GM18868 (cell line): Measurements from ENCODE around the gene EHMT1.

Source experiments
- ATAC-seq: cut with Tn5 transposase; IDR thresholded peaks from one replicate; pipeline ENCODE4 v1.9.1; 2021; ENCODE audit warnings: mild to moderate bottlenecking, moderate library complexity; ENCODE audit not compliant: unreplicated experiment

Gene EHMT1

DNA sequence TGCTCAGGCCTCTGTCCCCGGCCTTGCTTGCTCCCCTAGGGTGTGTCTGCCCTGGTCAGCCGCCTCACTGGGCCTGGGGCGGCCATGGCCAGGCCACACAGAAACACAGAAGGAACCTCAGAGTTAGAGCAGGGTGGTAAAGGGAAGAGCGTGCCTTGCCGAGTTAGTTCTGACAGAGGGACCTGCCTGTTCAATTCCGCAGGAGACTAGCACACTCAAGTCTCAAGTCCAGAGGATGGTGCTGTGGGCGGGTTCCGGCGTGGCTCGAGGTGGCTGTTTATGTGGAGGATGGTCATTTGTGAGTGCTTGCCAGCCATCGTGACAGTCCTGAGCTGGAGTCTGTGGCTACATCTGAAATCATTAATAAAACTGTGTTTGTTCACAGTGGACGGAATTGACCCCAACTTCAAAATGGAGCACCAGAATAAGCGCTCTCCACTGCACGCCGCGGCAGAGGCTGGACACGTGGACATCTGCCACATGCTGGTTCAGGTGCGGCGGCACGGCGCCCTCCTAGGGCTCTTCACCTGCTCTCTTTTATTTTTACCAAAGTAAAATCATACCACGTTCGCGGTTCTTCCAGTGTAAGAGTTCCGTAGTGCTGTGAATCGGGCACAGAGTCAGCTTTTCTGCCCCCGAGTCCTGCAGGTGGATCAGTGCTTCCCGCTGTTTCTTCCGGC is 163.2 kb downstream of the EHMT1 start:
- no peak for ATAC-seq

DNA sequence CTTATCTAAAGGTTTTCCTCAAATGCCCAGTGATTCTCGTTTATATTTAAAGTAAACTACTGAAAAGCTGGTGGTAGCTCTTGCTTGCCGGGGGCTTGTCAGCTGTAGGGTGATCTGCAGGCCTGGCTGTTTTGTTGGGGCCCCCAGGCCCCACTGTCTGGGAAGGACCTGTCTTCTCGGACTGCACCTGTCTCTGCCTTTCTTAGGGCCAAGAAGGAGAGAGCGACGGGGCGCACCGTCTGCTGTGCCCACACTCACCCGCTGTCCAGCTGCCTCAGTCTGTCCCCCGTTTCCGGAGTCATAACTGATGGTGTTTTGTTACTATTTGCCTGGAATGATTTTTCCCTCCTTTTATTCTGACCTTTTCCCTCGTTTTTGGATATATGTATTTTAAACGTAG is 164.7 kb downstream of the EHMT1 start:
- ATAC-seq, result no peak

DNA sequence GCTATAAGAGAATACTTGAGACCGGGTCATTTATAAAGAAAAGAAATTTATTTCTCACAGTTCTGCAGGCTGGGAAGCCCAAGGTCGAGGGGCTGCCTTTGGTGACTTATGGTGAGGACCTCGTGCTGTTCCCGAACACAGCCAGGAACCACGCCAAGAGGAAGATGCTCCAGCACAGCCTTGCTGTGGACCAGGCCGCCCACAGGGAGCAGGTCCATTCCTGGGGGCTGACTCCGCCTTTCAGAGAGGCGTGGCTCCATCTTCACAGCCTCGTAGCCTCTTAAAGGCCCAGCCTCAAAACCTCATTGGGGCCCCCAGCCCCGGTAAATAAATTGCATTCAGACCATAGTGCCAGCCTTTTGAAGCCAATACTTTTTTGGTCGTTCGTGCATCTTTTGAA is 165.2 kb downstream of the EHMT1 start:
- ATAC-seq, result no peak

DNA sequence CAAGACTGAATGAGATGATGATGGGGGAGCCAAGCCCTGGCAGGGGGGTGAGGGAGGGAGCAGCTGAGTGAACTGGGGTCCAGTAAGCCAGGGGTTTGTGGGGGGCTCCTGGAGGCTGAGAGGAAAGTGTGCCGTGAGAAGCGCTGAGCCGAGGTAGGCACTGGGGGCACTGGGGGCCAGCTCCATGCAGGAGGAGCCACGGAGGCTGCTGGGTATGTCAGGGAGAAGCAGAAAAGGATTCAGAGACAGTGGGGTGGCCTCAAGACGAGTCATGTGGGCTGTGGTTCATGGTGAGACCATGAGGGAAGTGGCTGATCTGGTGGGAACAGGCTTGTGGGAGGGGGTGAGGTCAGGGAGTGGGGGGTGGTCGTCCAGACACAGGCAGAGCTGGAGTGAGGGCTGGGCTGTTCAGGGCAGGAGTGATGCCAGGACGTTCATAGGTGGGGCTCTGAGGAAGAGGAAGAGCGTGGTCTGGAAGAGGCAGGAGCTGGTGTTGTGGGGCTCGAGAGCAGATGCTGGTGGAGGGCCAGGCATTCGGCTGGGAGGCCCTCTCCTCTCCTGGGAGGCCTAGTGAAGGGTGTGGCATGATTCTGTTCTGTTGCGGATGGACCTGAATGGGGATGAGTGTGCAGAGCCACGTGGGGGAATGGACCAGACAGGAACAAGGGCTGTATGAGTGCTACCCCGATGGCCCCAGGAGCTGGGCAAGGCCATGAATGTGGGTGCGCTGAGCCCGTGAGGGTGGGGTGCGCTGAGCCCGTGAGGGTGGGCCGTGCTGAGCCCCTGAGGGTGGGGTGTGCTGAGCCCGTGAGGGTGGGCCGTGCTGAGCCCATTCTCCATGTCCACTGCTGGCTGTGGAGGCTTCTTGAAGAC is 166.1 kb downstream of the EHMT1 start:
- ATAC-seq, result no peak

DNA sequence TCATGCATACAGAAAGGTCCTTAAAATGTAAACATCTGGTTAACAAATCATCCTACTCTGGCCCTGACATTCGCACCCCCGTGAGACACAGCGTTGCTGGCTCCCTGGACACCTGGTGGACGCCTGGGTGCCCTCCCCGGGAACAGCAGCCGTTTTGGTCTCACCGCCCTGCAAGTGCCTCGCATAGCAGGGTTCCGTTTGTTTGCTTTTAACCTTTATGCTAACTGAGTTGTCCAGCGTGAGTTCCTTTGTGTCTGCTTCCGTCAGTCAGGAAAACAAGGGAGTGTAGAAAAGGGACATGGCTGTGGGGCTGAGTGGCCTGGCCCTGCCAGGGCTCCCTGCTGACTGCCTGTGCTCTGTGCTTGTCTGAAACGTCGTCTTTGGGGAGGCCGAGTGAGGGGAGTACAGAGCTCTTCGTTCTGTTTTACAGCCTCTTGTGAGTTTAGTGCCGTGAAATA is 166.9 kb downstream of the EHMT1 start:
- no peak for ATAC-seq

DNA sequence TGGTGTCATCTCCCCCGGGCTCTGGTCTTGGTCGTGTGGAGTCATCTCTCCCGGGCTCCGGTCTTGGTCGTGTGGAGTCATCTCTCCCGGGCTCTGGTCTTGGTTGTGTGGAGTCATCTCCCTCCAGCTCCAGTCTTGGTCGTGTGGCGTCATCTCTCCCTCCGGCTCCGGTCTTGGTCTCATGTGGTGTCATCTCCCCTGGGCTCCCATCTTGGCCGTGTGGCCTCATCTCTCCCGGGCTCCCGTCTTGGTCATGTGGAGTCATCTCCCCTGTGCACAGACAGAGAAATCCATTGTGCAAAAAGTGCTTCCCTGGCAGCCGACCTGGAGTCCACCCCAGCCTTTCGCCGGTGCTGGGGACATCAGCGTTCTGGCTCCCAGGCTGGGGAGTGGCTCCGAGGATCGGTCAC is 167.7 kb downstream of the EHMT1 start:
- ATAC-seq, result no peak

DNA sequence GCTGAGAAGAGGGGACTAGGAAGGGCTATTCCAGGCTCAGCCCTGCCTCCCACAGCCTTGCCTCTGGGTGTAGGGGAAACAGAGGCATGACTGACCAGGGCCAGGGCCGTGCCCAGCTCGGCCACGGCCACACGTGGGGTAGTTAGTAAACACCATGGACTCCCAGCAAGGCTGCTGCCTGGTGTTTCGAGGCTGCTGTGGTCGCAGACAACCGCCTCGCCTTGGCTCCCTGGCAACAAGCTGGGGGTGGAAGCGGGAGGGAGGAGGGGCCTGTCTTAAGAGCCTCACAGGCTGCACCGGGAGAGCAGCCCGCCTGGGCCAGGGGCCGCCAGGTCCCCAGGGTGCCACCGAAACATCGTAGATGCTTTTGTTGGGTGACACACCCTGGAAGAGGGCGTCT is 168.6 kb downstream of the EHMT1 start:
- no peak for ATAC-seq

DNA sequence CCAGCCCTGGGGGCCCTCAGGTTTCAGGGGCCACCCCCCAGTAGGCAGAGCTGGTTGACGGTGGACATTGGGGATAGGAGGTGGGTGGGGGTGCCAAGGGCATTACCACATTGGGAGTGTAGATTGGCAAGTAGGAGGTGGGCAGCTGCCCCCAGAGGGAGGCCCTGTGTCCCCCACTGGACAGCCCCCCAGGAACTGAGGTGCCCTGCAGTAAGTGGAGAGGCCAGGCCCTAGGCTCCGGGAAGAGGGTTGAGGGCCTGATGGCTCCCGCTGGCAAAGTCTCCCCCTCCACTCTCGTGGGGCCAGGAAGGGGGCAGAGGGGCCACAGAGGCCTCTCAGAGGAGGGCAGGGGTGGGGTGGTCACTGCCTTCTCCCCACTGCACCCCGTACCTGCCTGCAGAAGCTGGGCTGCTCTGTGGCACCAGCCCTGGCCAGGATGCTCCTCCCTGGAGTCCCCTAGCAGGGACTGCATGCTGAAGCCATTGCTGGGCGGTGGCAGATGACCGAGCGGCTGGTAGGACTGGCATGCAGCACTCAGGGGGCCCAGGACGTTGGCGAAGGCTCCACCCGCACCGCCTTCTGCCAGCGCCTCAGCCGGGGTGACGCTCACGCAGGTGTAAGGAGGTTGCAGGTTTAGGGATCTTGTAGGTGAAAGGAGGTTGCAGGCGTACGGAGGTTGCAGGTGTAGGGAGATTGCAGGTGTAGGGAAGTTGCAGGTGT is 169.1 kb downstream of the EHMT1 start:
- ATAC-seq, result no peak

DNA sequence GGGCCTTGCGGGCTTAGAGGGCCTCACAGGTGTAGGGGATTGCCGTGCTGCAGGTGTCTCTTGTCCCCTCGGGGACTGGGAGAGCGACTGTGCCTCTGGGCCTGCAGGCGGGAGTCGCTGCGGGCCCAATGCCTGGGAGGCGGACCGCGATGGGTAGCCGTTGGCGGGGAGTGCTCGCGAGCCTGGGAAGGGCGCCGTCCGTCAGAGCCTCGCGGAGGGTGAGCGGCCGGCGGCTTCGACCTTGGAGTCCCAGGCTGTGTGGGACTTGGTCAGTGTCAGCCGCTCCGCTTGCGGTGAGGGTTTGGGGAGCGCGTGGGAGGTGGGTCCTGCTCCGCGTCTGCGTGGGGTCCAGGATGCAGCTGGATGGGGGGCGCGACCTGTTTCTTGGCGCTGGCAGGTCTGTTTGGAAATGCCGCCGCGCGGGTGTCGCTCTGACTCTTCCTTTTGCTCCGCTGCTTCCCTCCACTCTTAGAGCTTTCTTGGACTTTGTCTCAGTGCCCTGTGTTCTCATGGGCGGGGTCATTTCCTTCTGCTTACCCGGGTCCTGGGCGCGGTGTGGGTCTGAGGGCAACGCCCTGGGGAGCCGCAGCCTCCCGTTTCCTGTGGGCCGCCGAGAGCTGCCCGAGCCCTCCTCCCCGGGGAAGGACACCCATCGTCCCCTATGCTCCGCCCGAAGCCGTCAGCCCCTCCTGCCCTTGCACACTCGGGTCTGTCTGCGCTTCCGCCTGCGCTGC is 169.9 kb downstream of the EHMT1 start:
- no peak for ATAC-seq

DNA sequence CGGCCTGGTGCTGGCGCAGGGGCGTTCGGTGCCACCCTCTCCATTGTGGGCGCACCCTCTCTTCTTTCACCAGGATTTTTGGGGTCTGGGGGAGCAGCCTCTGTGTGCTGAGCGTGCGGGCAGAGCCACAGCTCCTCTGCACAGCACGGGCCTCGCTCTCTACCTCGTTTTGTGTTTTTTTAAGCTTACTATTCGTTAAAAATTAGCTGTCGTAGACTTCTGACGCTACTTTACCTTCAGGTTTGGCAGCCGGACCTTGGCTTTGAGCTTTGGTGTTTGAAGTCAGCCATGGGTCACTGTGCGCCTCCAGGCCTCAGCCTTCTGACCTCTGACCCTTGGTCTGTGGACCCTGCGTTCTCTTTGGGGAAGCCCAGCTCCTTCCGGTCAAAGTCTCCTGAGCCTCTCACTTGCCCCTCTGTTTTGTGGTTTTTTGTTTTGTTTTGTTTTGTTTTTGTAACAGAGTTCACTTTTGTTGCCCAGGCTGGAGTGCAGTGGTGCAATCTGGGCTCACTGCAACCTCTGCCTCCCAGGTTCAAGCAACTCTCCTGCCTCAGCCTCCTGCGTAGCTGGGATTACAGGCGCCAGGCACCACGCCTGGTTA is 170.6 kb downstream of the EHMT1 start:
- ATAC-seq, result no peak

DNA sequence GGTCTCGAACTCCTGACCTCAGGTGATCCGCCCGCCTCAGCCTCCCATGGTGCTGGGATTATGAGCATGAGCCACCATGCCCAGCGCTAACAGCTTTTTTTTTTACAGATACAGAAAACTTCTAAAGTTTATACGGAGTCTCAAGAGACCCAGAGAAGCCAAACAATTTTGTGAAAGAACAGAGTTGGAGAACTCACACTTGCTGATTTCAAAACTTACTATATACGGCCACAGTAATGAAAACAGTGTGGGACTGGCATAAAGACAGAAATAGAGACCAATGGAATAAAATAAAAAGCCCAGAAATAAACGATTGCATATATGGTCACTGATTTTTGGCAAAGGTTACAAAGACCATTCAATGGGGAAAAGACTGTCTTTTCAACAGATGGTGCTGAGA is 173.1 kb downstream of the EHMT1 start:
- no peak for ATAC-seq

DNA sequence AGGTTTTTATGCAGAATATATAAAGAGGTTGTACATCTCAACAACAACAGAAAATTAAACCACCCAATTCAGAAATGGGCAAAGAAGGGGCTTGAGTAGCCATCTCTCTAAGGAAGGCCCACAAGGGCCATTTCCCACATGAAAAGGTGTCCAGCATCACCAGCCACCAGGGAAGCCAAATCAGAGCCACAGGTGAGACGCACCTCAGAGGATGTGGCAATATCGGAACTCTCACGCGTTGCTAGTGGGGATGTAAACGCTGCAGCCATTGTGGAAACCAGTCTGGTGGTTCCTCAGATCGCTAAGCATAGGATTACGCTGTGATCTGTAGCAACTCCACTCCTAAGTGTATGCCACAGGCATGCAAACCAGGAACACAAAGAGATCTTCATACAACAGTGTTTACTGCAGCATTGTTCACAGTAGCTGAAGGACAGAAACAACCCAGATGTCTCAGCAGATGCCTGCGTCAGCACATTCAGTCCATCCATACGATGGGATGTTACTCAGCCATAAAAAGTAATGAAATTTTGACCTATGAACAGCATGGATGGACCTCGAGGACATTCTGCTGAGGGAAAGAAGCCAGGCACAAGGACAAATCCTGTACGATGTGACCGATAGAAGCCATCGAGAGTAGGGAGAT is 174.5 kb downstream of the EHMT1 start:
- no peak for ATAC-seq

DNA sequence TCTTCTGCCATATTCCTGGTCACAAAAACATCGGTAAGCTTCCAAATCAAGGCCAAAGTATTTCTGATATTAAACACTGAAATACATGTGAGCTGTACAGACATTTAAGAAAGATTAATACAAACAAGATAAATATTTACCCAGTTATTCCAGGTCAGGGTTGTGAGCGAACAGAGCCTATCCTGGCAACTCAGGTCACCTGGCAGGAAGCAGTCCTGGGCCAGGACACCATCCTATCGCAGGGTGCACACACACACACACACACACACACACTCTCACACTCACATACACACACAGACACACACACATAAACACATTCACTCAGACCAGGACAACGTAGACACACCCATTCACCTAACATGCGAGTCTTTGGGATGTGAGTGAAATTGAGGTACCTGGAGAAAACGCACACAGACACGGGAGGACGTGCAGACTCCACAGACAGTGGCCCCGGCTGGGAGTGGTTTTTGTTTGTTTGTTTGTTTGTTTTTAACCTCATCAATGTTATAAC is 176.4 kb downstream of the EHMT1 start:
- ATAC-seq, result no peak

DNA sequence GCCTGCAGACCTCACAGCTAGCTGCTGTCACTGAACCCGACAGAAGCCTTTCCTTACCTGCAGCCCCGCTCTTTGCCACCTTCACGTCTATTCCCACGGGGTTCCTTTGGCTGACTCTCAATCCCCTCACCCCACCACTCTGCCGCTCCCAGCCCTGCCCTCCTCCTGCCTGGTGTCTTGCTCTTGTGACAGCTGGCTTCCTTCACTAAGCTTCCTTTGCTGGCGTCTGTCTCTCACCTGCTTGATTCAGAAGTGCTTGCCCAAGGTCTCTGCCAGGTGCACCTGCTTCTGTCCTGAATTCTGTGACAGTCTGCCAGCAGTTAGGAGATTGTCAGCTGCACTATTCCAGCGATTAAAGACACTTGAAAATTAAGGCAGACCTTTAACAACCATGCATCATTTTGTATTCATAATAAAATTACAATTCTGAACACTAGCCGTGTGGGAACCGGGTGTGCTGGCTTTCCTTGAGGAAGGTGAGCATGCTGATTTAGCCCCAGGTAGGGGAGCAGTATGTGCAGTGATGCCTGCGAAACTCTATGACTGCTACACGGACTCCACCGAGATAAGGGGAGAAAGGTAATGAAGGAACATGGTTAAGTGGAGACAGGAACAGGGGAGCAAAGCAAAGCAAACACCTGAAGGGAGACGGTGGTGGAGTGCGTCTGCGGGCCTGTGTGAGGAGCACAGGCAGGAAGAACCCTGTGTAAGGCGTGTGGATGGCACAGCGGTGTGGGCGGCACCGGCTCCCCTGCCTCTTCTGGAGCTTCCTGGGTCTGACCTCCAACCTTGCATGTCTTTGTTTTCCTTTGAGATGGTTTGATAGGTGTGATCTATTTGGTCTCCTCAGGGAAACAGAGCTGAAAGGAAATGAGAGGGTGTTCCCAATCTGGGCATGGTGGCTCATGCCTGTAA is 178.7 kb downstream of the EHMT1 start:
- ATAC-seq, result no peak

DNA sequence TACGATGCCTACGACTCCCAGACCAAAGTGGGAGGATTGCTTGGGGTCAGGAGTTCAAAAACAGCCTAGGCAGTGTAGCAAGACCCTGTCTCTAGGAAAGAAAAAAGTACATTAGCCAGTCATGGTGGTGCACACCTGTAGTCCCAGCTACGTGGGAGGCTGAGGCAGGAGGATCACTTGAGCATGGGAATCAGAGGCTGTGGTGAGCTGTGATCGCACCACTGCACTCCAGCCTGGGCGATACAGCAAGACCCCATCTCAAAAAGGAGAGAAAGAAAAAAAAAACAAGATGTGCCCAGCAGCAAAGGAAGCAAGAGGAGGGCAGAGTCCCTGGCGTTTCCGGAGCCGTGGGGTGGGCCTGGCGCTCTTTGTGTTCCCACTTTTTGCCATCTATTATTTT is 179.3 kb downstream of the EHMT1 start:
- ATAC-seq, result no peak

DNA sequence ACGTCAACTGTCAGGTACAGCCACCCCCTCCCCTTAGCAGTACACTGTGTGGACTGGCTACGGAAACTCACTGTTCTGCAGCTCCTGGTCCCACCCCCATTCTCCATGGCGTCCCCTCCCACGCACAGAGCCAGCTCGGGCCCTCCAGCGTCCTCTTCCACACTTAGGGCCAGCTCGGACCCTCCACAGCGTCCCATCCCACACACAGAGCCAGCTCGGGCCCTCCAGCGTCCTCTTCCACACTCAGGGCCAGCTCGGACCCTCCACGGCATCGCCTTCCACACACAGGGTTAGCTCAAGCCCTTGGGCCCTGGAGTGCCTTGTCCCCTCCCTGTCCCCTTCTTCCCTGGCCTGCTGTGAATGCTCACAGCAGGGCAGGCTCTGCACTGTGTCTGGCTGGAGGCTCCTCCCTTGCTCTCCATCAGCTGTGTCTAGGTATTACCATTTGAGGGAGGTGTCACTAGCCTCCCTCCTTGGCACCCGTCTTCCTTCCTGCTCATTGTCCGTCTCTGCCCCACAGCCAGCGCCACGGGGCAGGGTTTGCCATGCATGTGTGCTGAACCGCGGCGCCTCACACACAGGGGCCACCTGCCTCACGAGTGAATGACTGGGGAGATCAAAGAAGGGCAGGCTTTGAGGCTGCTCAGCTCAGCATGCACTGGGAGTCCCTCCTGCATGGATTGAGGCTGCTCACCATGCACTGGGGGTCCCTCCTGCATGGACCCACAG is 180.3 kb downstream of the EHMT1 start:
- ATAC-seq, result no peak

DNA sequence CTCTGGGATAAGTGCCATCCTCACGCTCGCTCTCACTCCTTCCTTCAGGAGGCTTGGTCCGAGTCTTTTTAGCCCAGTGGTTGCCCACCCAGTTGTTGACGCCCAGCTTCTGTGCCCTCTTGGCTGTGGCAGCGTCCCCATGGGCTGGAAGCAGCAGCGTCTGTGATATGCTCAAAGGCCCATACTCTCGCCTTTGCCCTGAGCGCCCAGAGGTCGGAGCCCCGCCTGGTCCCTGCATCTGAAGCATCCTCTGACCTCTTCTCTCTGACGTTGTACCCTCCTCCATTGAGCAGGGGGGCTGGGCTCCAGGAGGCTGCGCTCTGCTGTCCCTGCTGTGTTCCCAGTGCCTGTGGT is 180.8 kb downstream of the EHMT1 start:
- ATAC-seq, result no peak
